ENCODE measurements around the gene DEGS2. TPM values are rescaled to one million over a fixed set of nuclear protein-coding genes. Genes with fewer than 3 reads are reported as not detected.

DEGS2 gene
- total RNA-seq, 1 experiment from 2014 or later, result not detected

GRCh38 chr14:100105357-100106169 is 53.9 kb downstream of the DEGS2 start:
- CTCF ChIA-PET, result interaction anchor here (0.6 to 0.8 kb wide), 4 partner anchors 26 to 279 kb away, joined by 3 to 7 read pairs (median 6); no protein-coding TSS in a partner anchor
- no peak overlapping the region for H3K4me3 ChIP-seq (ENCODE audit: low read depth, low read length, poor library complexity, severe bottlenecking)
- peaks cover 13% of the 10 kb centered on the region for H3K4me1 ChIP-seq (ENCODE audit: insufficient read depth, low read length, poor library complexity, severe bottlenecking)
- POLR2A ChIA-PET (ENCODE audit: low non-redundant PET), result interaction anchor here (0.7 kb wide), 1 partner anchor 123 kb away, joined by 8 read pairs; no protein-coding TSS in a partner anchor
- no peaks in the 10 kb centered on the region for H3K36me3 ChIP-seq (ENCODE audit: insufficient read depth, low read length, poor library complexity, severe bottlenecking)
- no peak for DNase-seq (ENCODE audit: low spot score)
- H3K27ac ChIP-seq (ENCODE audit: low read depth, low read length, poor library complexity, severe bottlenecking), result no peak overlapping the region
- no peaks in the 10 kb centered on the region for H3K27me3 ChIP-seq (replicated peaks; ENCODE audit: insufficient read depth, low read depth, low read length, poor library complexity)
- no peak for TF ChIP-seq EZH2 (IDR thresholded peaks at IDR 0.05; ENCODE audit: borderline replicate concordance, low read depth, low read length, poor library complexity, severe bottlenecking)
- TF ChIP-seq, protein P1, sequence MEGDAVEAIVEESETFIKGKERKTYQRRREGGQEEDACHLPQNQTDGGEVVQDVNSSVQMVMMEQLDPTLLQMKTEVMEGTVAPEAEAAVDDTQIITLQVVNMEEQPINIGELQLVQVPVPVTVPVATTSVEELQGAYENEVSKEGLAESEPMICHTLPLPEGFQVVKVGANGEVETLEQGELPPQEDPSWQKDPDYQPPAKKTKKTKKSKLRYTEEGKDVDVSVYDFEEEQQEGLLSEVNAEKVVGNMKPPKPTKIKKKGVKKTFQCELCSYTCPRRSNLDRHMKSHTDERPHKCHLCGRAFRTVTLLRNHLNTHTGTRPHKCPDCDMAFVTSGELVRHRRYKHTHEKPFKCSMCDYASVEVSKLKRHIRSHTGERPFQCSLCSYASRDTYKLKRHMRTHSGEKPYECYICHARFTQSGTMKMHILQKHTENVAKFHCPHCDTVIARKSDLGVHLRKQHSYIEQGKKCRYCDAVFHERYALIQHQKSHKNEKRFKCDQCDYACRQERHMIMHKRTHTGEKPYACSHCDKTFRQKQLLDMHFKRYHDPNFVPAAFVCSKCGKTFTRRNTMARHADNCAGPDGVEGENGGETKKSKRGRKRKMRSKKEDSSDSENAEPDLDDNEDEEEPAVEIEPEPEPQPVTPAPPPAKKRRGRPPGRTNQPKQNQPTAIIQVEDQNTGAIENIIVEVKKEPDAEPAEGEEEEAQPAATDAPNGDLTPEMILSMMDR (conservative IDR thresholded peaks at IDR 0.05; ENCODE audit: low read depth, low read length), result no peak
- H3K9me3 ChIP-seq (ENCODE audit: low read depth, low read length, poor library complexity, severe bottlenecking), result no peaks in the 10 kb centered on the region
- no TSS peak for BruUV-seq (replicated peaks)
- intact Hi-C loops (cut with micrococcal nuclease; ENCODE audit: unreplicated experiment), result no loop called here

DNA sequence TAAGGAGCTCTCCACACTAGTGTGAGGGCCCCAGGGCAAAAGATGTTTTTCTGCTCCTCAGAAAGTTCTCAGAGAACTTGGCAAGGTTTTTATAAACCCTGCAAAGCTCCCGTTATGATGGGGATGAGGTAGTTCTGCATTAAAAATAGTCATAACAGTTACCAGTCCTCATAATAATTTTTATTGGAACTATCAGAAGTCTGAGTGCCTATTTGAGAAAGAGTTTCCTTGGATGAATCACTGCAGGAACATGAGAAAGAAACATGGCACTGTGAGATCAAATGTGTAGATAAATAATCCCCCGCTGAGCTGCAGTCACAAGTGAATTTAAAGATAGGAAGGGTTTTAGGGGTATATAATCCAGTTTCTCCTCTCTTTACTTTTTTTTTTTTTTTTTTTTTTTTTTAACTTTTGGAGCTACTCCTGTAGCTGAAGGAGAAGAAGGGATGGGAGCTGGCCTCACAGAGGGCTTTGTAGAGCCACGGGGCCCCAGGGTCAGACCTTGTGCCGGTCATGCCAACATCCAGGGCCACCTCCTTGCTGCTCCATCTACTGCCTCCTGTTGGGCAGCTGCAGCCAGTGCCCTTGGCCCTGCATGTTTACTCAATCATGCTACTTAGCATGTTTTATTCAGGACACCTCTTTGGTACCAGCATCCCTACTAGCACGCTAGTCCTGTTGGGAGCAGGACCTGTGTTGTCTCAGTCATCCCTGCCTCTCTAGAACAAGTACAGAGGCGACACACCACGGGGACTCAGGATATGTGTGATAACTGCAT is 54.7 kb downstream of the DEGS2 start:
- H3K27ac ChIP-seq (ENCODE audit: low read depth, low read length, poor library complexity, severe bottlenecking), result no peak overlapping the region
- intact Hi-C loops (cut with micrococcal nuclease; ENCODE audit: unreplicated experiment), result no loop called here
- H3K27me3 ChIP-seq (replicated peaks; ENCODE audit: insufficient read depth, low read depth, low read length, poor library complexity), result no peaks in the 10 kb centered on the region
- BruUV-seq (replicated peaks), result no TSS peak
- ChIA-PET CTCF (interaction anchor here (0.6 kb wide), 3 partner anchors 26 to 280 kb away, joined by 5 to 7 read pairs (median 6); no protein-coding TSS in a partner anchor), POLR2A (ENCODE audit: low non-redundant PET) (interaction anchor here (0.7 kb wide), 1 partner anchor 122 kb away, joined by 8 read pairs; no protein-coding TSS in a partner anchor)
- no peak overlapping the region for H3K4me3 ChIP-seq (ENCODE audit: low read depth, low read length, poor library complexity, severe bottlenecking)
- no peaks in the 10 kb centered on the region for H3K36me3 ChIP-seq (ENCODE audit: insufficient read depth, low read length, poor library complexity, severe bottlenecking)
- DNase-seq (ENCODE audit: low spot score), result peak; percentile 79
- no peaks in the 10 kb centered on the region for H3K9me3 ChIP-seq (ENCODE audit: low read depth, low read length, poor library complexity, severe bottlenecking)
- TF ChIP-seq, protein P1 (conservative IDR thresholded peaks at IDR 0.05; ENCODE audit: low read depth, low read length), result 0 out of 2 replicates have a peak, but pooled peaks have one; percentile 27
- no peak for TF ChIP-seq EZH2 (IDR thresholded peaks at IDR 0.05; ENCODE audit: borderline replicate concordance, low read depth, low read length, poor library complexity, severe bottlenecking)
- peaks cover 13% of the 10 kb centered on the region for H3K4me1 ChIP-seq (ENCODE audit: insufficient read depth, low read length, poor library complexity, severe bottlenecking)

DNA sequence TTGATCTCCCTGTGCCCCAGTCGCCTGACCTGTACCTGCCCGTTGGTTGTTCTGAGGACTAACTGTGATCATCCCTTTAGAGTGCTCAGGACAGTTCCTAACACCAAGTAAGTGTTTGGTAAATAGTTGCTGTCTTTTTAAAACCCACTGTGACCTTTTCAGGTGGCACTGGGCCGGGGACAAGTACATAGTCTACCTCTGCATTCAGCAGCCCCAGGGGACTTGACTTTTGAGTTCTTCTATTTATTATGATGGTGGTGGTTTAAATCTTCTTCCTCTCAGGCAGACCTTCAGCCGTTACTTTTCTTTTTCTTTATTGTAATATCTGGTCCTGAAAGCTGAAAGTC is 55.5 kb downstream of the DEGS2 start:
- BruUV-seq (replicated peaks), result no TSS peak
- no peak overlapping the region for H3K4me3 ChIP-seq (ENCODE audit: low read depth, low read length, poor library complexity, severe bottlenecking)
- no peaks in the 10 kb centered on the region for H3K9me3 ChIP-seq (ENCODE audit: low read depth, low read length, poor library complexity, severe bottlenecking)
- DNase-seq (ENCODE audit: low spot score), result no peak
- H3K27me3 ChIP-seq (replicated peaks; ENCODE audit: insufficient read depth, low read depth, low read length, poor library complexity), result no peaks in the 10 kb centered on the region
- no peak for TF ChIP-seq EZH2 (IDR thresholded peaks at IDR 0.05; ENCODE audit: borderline replicate concordance, low read depth, low read length, poor library complexity, severe bottlenecking)
- TF ChIP-seq, protein P1 (conservative IDR thresholded peaks at IDR 0.05; ENCODE audit: low read depth, low read length), result no peak
- CTCF ChIA-PET, result no interaction called here
- H3K36me3 ChIP-seq (ENCODE audit: insufficient read depth, low read length, poor library complexity, severe bottlenecking), result no peaks in the 10 kb centered on the region
- H3K27ac ChIP-seq (ENCODE audit: low read depth, low read length, poor library complexity, severe bottlenecking), result no peak overlapping the region
- intact Hi-C loops (cut with micrococcal nuclease; ENCODE audit: unreplicated experiment), result no loop called here
- POLR2A ChIA-PET (ENCODE audit: low non-redundant PET), result no interaction called here
- H3K4me1 ChIP-seq (ENCODE audit: insufficient read depth, low read length, poor library complexity, severe bottlenecking), result peaks cover 13% of the 10 kb centered on the region

Data from A673 (cell line).